NCI-H526 treated with DMSO at 0.1 percent for 48 hours (cell line): ENCODE data around the gene EFCC1.

Experiments used
- DNase-seq: peaks from one replicate; lab custom pipeline; 2025; lab: John Stamatoyannopoulos, UW

The EFCC1 gene

DNA sequence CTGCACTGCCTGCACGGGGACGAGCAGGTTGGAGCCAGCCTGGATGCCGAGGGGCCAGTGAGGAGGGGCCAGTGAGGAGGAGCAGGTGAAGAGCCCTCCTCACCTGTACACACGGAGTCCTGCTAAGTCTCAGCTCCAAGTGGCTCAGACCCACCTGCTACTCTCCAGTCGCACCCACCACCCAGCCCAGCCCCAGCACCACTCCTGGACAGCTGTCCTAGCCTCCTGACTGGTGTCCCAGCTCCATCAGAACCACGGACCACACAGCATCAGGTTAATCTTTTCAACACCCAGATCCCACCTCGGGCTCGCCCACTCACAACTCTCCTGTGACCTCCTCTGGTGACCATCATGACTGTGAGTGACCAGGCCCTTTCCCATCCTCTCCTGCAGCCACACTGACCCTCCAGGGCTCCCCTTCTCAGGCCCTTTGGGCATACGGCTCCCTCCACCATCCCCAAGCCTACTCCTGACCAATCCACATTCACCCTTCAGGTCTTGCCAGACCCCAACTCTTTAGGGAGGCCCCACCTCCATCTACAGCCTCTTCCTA, 13.8 kb downstream of the EFCC1 start:
- no peak for DNase-seq

- DNase-seq = no peak
These were observed 14.4 kb downstream of the EFCC1 start for GRCh38 chr3:129015388-129016105.

DNA sequence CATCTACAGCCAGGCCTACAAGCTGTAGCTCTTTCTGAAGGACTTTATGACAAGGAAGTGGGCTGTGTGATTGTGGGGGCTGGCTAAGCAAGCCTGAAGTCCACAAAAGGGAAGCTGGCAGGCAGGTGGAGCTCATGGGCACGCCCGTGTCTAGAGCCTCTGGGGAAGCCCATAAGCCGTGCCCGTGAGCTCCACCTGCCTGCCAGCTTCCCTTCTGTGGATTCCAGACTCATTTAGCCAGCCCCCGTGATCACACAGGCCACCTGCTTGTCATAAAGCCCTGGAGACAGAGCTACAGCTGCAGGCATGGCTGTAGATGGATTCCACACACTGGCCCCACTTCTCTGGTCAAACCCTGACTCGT, 15.2 kb downstream of the EFCC1 start:
- DNase-seq = peak; percentile 84

- no peak for DNase-seq
These were observed 15.8 kb downstream of the EFCC1 start for GRCh38 chr3:129016720-129017483.

DNA sequence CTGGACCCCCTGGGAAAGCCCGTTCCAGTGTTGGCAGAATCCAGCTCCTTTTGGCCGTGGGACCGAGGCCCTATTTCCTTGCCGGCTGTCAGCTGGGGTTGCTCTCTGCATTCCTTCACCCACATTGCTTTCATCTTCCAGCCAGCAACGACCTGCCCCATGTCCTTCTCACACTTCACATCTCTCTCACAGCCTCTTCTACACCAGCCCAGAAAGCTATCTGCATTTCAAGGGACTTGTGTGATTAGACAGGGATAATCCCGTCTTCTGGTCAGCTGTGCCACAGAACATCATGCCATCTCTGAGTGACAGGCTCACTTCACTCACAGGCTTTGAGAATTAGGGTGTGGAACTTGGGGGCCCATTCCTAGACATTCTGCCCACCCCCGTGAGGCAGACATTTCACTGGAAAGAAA, 16.4 kb downstream of the EFCC1 start:
- DNase-seq = no peak

DNA sequence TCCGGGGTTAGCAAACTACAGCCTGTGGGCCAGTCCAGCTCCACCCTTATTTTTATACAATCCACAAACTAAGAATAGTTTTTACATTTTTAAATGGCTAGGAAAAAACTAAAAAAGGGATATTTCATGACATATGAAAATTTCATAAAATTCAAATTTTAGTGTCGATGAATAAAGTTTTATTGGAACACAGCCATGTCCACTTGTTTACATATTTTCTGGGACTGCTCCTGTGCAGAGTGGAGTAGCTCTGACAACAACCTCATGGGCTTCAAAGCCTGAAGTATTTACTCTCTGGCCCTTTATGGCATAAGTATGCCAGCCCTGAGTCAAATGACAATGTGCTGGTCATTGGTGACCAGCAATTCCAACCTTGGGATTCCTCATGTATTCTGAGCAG, 17.2 kb downstream of the EFCC1 start:
- DNase-seq = no peak

- DNase-seq = no peak
These were observed 17.6 kb downstream of the EFCC1 start for GRCh38 chr3:129018751-129019150.

- DNase-seq = no peak
These were observed 18.2 kb downstream of the EFCC1 start for GRCh38 chr3:129019266-129019665.

GRCh38 chr3:129020691-129021090, 19.6 kb downstream of the EFCC1 start:
- no peak for DNase-seq

DNA sequence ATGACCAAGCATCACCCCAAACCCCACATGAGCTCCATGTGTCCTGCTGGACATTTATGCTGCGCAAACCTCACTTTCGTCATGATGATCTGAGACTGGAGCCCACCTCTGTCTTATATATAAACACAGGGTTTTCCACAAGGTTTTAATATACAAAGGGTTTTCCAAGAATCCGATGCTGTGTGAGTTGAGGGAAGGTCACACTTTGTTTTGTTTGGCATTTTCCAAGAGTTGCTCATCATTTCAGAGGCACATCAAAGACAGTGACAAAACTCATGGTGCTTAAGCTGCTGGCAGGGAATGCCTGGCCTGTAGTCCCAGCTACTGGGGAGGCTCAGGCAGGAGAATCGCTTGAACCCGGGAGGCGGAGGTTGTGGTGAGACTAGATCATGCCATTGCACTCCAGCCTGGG, 20.0 kb downstream of the EFCC1 start:
- DNase-seq = no peak

- no peak for DNase-seq
These were observed 21.3 kb downstream of the EFCC1 start for GRCh38 chr3:129022114-129023007.

DNA sequence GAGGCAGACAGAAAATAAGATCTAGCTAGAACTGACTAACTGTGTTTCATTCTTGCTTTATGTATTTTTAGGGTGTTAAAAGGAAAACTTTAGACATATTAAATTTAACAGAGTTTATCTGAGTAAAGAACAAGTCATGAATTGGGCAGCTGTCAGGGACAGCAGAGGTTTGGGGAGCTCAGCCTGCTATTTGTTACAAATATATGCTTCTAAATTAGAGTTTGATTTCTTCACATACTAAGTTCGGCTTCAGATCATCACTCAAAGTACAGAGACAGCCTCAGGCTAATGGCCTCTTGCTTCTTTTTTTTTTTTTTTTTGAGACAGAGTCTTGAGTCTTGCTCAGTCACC, 21.9 kb downstream of the EFCC1 start:
- DNase-seq = no peak

- no peak for DNase-seq
These were observed 22.8 kb downstream of the EFCC1 start for GRCh38 chr3:129023909-129024308.

- DNase-seq = no peak
These were observed 24.0 kb downstream of the EFCC1 start for GRCh38 chr3:129025108-129025507.

DNA sequence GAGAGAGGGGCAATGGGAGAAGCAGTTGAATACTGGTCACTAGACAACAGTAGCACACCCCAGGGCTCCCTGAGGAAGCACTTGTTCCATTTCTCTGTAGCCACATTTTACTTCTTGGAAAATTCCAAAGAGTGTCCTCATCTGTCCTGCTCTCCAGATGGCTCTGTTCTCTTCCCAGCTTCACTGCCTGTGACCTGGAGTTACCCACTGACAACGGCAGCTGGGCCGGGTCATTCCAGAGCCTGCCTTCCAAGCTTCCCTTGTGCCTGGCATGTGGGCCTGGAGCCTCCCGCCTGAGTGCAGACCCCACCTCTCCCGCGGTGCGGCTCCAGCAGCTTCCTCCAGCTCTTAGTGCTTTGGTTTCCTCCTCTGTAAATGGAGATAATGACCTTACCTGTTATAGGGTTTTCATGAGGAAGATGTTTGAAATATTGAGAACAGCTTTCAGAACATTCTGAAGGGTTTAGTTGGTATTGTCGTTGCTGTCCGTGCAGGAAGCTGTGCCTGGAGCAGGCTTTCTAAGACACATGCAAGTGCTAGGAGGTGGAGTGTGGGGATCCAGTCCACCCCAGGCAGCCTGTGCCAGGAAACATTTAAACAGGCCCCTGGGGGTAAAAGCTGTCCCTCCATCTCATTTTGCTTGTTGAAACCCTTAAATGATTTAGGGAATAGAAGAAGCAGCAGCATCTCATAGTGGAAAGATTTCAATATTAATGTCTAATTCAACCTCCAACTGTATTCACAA, 24.8 kb downstream of the EFCC1 start:
- DNase-seq = no peak

DNA sequence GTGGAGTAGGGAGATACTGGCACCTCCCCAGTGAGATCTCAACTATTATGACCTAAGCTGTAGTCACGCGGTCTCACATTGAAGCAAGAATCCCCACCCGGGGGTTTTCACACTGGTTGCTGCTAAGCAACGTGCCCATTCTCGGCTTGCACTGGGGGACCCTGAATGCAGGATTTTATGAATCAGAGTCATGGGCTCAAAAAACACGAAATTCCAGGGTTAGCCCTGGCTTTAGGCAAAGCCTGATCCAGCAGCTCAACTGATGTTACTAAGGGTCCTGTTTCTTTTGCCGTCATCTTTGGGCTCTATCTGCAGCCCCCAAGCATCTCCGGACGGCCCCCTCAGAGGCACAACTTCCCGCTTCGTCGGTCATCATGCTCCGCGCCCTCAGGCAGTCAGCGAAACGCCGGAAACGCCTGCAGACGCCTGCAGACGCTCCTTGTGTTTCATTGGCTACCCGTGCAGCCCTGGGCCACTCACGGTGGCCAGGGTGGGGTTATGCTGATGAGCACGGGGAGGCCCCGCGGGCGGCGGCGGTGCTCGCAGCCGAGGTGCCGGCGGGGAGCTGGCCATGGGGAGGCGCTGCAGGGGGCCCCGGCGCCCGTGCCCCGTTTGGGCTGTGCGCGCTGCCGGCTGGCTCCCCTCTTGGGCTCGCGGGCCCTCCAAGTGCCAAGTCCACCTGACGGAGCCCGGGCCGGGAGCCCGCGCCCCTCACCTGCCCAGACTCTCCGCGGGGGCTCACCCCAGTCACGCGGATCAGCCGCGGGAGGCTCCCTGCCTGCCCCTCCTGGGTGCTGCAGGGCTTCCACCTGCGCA, 25.8 kb downstream of the EFCC1 start:
- peak; percentile 81 for DNase-seq

- DNase-seq = no peak
These were observed 26.4 kb downstream of the EFCC1 start for GRCh38 chr3:129027544-129027880.

GRCh38 chr3:129028866-129029265, 27.8 kb downstream of the EFCC1 start:
- DNase-seq = no peak

- no peak for DNase-seq
These were observed 29.5 kb downstream of the EFCC1 start for GRCh38 chr3:129030611-129031010.

DNA sequence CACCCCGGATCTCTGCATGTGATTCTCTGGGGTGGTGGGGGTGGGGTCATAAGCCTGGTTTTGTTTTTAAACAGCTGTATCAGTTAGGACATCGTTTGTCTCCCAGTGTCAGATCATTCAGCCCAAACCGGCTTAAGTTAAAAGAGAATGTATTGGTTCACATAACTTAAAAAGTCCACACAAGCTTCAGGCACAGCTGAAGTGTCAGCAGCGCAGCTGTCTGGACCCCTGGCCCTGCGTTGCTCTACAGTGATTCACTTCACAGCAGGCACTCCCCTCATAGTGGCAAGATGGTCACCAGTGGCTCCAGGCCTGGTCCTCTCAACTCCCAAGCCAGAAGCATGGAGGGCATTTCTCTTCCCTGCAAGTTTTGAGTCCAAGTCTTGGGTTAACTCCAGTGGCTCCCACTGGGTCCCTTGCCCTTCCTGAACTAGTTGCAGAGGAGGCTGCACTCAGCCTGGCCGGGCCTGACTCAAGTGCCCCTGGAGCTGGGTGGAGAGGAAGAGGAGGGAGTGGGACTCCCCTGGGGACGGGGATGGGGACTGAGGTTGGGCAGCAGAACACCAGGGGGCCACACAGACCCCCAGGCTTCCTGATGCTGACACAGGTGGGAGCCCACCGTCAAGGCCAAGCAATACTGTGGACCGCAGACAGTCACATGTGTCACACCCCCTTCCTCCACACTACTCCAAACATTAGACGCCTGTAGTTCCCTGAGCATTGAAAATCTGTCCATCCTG, 30.5 kb downstream of the EFCC1 start:
- DNase-seq = no peak
